H9 (cell line): ENCODE data around the gene STXBP6. TPM values are rescaled to one million over a fixed set of nuclear protein-coding genes. Genes with fewer than 3 reads are reported as not detected.

Source experiments
- DNase-seq: peaks from one replicate; pipeline ENCODE4 v3.0.0-alpha.2; 2017
- H2AFZ ChIP-seq: one replicate; pipeline ENCODE4 v1.6.1; 2013; ENCODE audit warnings: mild to moderate bottlenecking, low read length, control low read depth, moderate library complexity
- H2AK5ac ChIP-seq: 2 replicates; pipeline ENCODE4 v1.6.1; 2013; ENCODE audit warnings: low read length, control low read depth, mixed read lengths; ENCODE audit not compliant: insufficient read length
- H2BK120ac ChIP-seq: one replicate; pipeline ENCODE4 v1.6.1; 2013; ENCODE audit warnings: low read depth, mild to moderate bottlenecking, low read length, control low read depth, inconsistent platforms; ENCODE audit not compliant: poor library complexity, severe bottlenecking
- H2BK12ac ChIP-seq: 2 replicates; pipeline ENCODE4 v1.6.1; 2013; ENCODE audit warnings: low read length, control low read depth, mixed read lengths, low read depth; ENCODE audit not compliant: insufficient read length
- H2BK15ac ChIP-seq: 2 replicates; pipeline ENCODE4 v1.6.1; 2013; ENCODE audit warnings: low read depth, low read length, control low read depth
- H2BK20ac ChIP-seq: one replicate; pipeline ENCODE4 v1.6.1; 2013; ENCODE audit warnings: low read depth, mild to moderate bottlenecking, low read length, control low read depth, inconsistent platforms; ENCODE audit not compliant: poor library complexity, severe bottlenecking
- H2BK5ac ChIP-seq: 2 replicates; pipeline ENCODE4 v1.6.1; 2013; ENCODE audit warnings: low read length, control low read depth, mixed read lengths; ENCODE audit not compliant: insufficient read length
- H3K14ac ChIP-seq: 2 replicates; pipeline ENCODE4 v1.6.1; 2013; ENCODE audit warnings: low read length, control low read depth; ENCODE audit not compliant: insufficient read depth
- H3K18ac ChIP-seq: 2 replicates; pipeline ENCODE4 v1.6.1; 2013; ENCODE audit warnings: low read depth, mild to moderate bottlenecking, mixed read lengths, low read length, control low read depth; ENCODE audit not compliant: insufficient read length
- H3K23ac ChIP-seq: 2 replicates; pipeline ENCODE4 v1.6.1; 2013; ENCODE audit warnings: low read length, control low read depth, mixed read lengths, low read depth; ENCODE audit not compliant: insufficient read length
- H3K23me2 ChIP-seq: 2 replicates; pipeline ENCODE4 v1.6.1; 2013; ENCODE audit warnings: low read depth, mild to moderate bottlenecking, mixed read lengths, low read length, control low read depth; ENCODE audit not compliant: insufficient read length, poor library complexity, severe bottlenecking
- H3K27ac ChIP-seq: 2 replicates; pipeline ENCODE4 v1.5.1; 2013; ENCODE audit warnings: low read length, control low read depth, mixed read lengths, low read depth; ENCODE audit not compliant: insufficient read length
- H3K27me3 ChIP-seq: 2 replicates; pipeline ENCODE4 v1.6.1; 2013; ENCODE audit warnings: low read length, control low read depth, inconsistent platforms; ENCODE audit not compliant: insufficient read depth
- H3K4ac ChIP-seq: 2 replicates; pipeline ENCODE4 v1.6.1; 2013; ENCODE audit warnings: low read depth, mild to moderate bottlenecking, control low read depth, inconsistent platforms, low read length, moderate library complexity
- H3K4me1 ChIP-seq: 2 replicates; pipeline ENCODE4 v1.6.1; 2013; ENCODE audit warnings: low read length, control low read depth, inconsistent platforms; ENCODE audit not compliant: insufficient read depth
- H3K4me2 ChIP-seq: 2 replicates; pipeline ENCODE4 v1.6.1; 2013; ENCODE audit warnings: low read length, control low read depth, mixed read lengths; ENCODE audit not compliant: insufficient read length, insufficient read depth
- H3K56ac ChIP-seq: 2 replicates; pipeline ENCODE4 v1.6.1; 2013; ENCODE audit warnings: low read depth, mild to moderate bottlenecking, mixed read lengths, low read length, control low read depth; ENCODE audit not compliant: insufficient read length
- H3K79me1 ChIP-seq: 2 replicates; pipeline ENCODE4 v1.6.1; 2013; ENCODE audit warnings: low read depth, mild to moderate bottlenecking, moderate library complexity, low read length, control low read depth, inconsistent platforms; ENCODE audit not compliant: insufficient read depth, poor library complexity, severe bottlenecking
- H3K79me2 ChIP-seq: 2 replicates; pipeline ENCODE4 v1.6.1; 2013; ENCODE audit warnings: low read length, control low read depth, inconsistent platforms; ENCODE audit not compliant: insufficient read depth
- H3K9ac ChIP-seq: 2 replicates; pipeline ENCODE4 v1.6.1; 2013; ENCODE audit warnings: low read length, control low read depth, mixed read lengths; ENCODE audit not compliant: insufficient read length; ENCODE audit errors: extremely low read depth
- H3K9me3 ChIP-seq: one replicate; pipeline ENCODE4 v1.6.1; 2013; ENCODE audit warnings: low read depth, low read length, inconsistent platforms; ENCODE audit not compliant: control insufficient read depth
- H3T11ph ChIP-seq: one replicate; pipeline ENCODE4 v1.6.1; 2013; ENCODE audit warnings: mild to moderate bottlenecking, low read length, control low read depth, inconsistent platforms
- H4K20me1 ChIP-seq: one replicate; pipeline ENCODE4 v1.6.1; 2013; ENCODE audit not compliant: control insufficient read depth, insufficient read length, insufficient read depth
- H4K5ac ChIP-seq: 2 replicates; pipeline ENCODE4 v1.6.1; 2013; ENCODE audit warnings: low read depth, mild to moderate bottlenecking, mixed read lengths, low read length, control low read depth; ENCODE audit not compliant: insufficient read length
- H4K8ac ChIP-seq: replicated peaks from 2 replicates; pipeline ENCODE4 v1.6.1; 2013; ENCODE audit warnings: low read length, control low read depth, mixed read lengths, low read depth; ENCODE audit not compliant: insufficient read length
- H4K91ac ChIP-seq: 2 replicates; pipeline ENCODE4 v1.6.1; 2013; ENCODE audit warnings: low read depth, mild to moderate bottlenecking, moderate library complexity, mixed read lengths, low read length, control low read depth; ENCODE audit not compliant: insufficient read length
- H3K27ac Mint-ChIP-seq, 3 experiments: 2 replicates in 2 of 3; 3 replicates in 1 of 3; pipeline ENCODE4 v1.8.0; 2020 to 2021; ENCODE audit warnings: mixed read lengths in 3 of 3, mild to moderate bottlenecking in 1 of 3, moderate library complexity in 1 of 3
- H3K27me3 Mint-ChIP-seq: 2 replicates; pipeline ENCODE4 v1.8.0; 2021; ENCODE audit warnings: low read depth, mild to moderate bottlenecking, moderate library complexity, mixed read lengths
- H3K36me3 Mint-ChIP-seq, 3 experiments: 2 replicates in 2 of 3; 3 replicates in 1 of 3; pipeline ENCODE4 v1.8.0; 2020 to 2021; ENCODE audit warnings: low read depth in 3 of 3, mixed read lengths in 3 of 3; ENCODE audit not compliant: insufficient read depth in 1 of 3
- H3K4me1 Mint-ChIP-seq, 2 experiments: 2 replicates each; pipeline ENCODE4 v1.8.0; 2020; ENCODE audit warnings: mixed read lengths in 2 of 2
- H3K4me3 Mint-ChIP-seq, 2 experiments: 2 replicates in 1 of 2; 3 replicates in 1 of 2; pipeline ENCODE4 v1.8.0; 2020 to 2021; ENCODE audit warnings: mild to moderate bottlenecking in 2 of 2, mixed read lengths in 2 of 2, moderate library complexity in 1 of 2
- H3K9me3 Mint-ChIP-seq, 2 experiments: 2 replicates in 1 of 2; 3 replicates in 1 of 2; pipeline ENCODE4 v1.8.0; 2020; ENCODE audit warnings: mild to moderate bottlenecking in 2 of 2, mixed read lengths in 2 of 2, moderate library complexity in 1 of 2
- CTCF ChIP-seq: fragments of 200-600 bp; sonication (generic); conservative IDR thresholded peaks from 3 replicates; pipeline ENCODE4 v1.8.0; 2021; ENCODE audit warnings: antibody characterized with exemption, mild to moderate bottlenecking
- WGBS: extraction: QIAGEN DNeasy Blood & Tissue Kit; methylation state at CpG from one replicate; pipeline ENCODE4 v1.1.7; 2013; ENCODE audit warnings: missing lambda C conversion rate, low lambda C conversion rate, mixed read lengths; ENCODE audit not compliant: insufficient read length; ENCODE audit errors: extremely low coverage; 5-methylcytosine and 5-hydroxymethylcytosine counted together
- total RNA-seq: library from RNA; stranded (reverse); gene quantifications from 2 replicates; pipeline ENCODE4 v1.2.1, GENCODE V29; 2021

STXBP6 gene
- total RNA-seq, 1 experiment from 2014 or later, result 3.6 TPM

GRCh38 chr14:24991288-24991687 is 58.7 kb downstream of the STXBP6 start:
- Histone ChIP-seq H3K14ac (no peak overlapping the region), H3K23ac (no peak overlapping the region), H2AFZ (no peak overlapping the region), H2BK5ac (no peak overlapping the region), H4K8ac (no peak overlapping the region), H3K9ac (no peak overlapping the region), H3K27me3 (no peaks in the 10 kb centered on the region), H4K20me1 (no peaks in the 10 kb centered on the region), H2AK5ac (no peak overlapping the region), H3K18ac (no peak overlapping the region), H3K9me3 (no peaks in the 10 kb centered on the region), H4K5ac (no peak overlapping the region), H4K91ac (no peak overlapping the region), H3T11ph (no peak overlapping the region), H2BK20ac (no peak overlapping the region), H3K79me1 (no peaks in the 10 kb centered on the region), H3K27ac (no peak overlapping the region), H2BK12ac (no peak overlapping the region), H3K23me2 (no peaks in the 10 kb centered on the region), H3K4me2 (no peak overlapping the region), H3K4ac (no peak overlapping the region), H3K4me1 (no peaks in the 10 kb centered on the region), H2BK120ac (no peak overlapping the region), H3K56ac (no peak overlapping the region), H3K79me2 (0 out of 2 replicates have a peak, but pooled peaks cover 2% of the 10 kb centered on the region), H2BK15ac (no peak overlapping the region)
- H3K27me3 Mint-ChIP-seq, result peaks cover 2% of the 10 kb centered on the region; the same call in 1 of the 2 replicates
- no peak for TF ChIP-seq CTCF
- WGBS, result no CpG with 5 or more reads among the region's 1 CpG
- no peaks in the 10 kb centered on the region for H3K9me3 Mint-ChIP-seq
- no peaks in the 10 kb centered on the region for H3K36me3 Mint-ChIP-seq
- DNase-seq, result no peak
- H3K27ac Mint-ChIP-seq, result no peak overlapping the region
- no peak overlapping the region for H3K4me3 Mint-ChIP-seq
- peaks cover 0 to 6% of the 10 kb centered on the region in 2 experiments; a peak in 1 of 4 replicates for H3K4me1 Mint-ChIP-seq
